Naive B cell (primary cell): ENCODE results near the gene XKR7. TPM values are rescaled to one million over a fixed set of nuclear protein-coding genes. Genes with fewer than 3 reads are reported as not detected.

ENCODE experiments used
- ATAC-seq, 2 donors: fragments of 150-1000 bp; cut with Tn5 transposase; 2 replicates each; pipeline ENCODE4 v1.10.0; 2021; ENCODE audit warnings: low read depth in 2 of 2, mild to moderate bottlenecking in 2 of 2, moderate library complexity in 2 of 2
- DNase-seq: peaks from one replicate; pipeline ENCODE4 v3.0.0; 2022
- H3K27ac Mint-ChIP-seq, 6 donors: one replicate each; pipeline ENCODE4 v1.8.0; 2020 to 2022; ENCODE audit warnings: mild to moderate bottlenecking in 6 of 6, mixed read lengths in 6 of 6, moderate library complexity in 5 of 6, inconsistent platforms in 2 of 6
- H3K27me3 Mint-ChIP-seq, 3 donors: one replicate each; pipeline ENCODE4 v1.8.0; 2021 to 2022; ENCODE audit warnings: mixed read lengths in 3 of 3, mild to moderate bottlenecking in 1 of 3
- H3K36me3 Mint-ChIP-seq, 2 donors: one replicate each; pipeline ENCODE4 v1.8.0; 2020 to 2022; ENCODE audit warnings: mixed read lengths in 2 of 2, inconsistent platforms in 1 of 2, mild to moderate bottlenecking in 1 of 2
- H3K4me1 Mint-ChIP-seq, 3 donors: one replicate each; pipeline ENCODE4 v1.8.0; 2020 to 2022; ENCODE audit warnings: mixed read lengths in 3 of 3, inconsistent platforms in 1 of 3, mild to moderate bottlenecking in 1 of 3, moderate library complexity in 1 of 3
- H3K4me3 Mint-ChIP-seq, 8 donors: one replicate each; pipeline ENCODE4 v1.8.0; 2020 to 2022; ENCODE audit warnings: mild to moderate bottlenecking in 8 of 8, mixed read lengths in 8 of 8, moderate library complexity in 8 of 8, inconsistent platforms in 2 of 8
- H3K9me3 Mint-ChIP-seq, 7 donors: one replicate each; pipeline ENCODE4 v1.8.0; 2020 to 2022; ENCODE audit warnings: mixed read lengths in 7 of 7, mild to moderate bottlenecking in 5 of 7, inconsistent platforms in 2 of 7, moderate library complexity in 1 of 7
- polyA plus RNA-seq, 6 donors: library from polyadenylated mRNA; unstranded; fragments of 300-500 nt; fragmentation: Illumina TruSeq; gene quantifications; one replicate each; pipeline ENCODE4 v1.2.3, GENCODE V29; 2021; ENCODE audit warnings: low read depth in 6 of 6

The XKR7 gene
- polyA plus RNA-seq, 6 donors from 2014 or later = 0.03 TPM; not detected in 5

DNA sequence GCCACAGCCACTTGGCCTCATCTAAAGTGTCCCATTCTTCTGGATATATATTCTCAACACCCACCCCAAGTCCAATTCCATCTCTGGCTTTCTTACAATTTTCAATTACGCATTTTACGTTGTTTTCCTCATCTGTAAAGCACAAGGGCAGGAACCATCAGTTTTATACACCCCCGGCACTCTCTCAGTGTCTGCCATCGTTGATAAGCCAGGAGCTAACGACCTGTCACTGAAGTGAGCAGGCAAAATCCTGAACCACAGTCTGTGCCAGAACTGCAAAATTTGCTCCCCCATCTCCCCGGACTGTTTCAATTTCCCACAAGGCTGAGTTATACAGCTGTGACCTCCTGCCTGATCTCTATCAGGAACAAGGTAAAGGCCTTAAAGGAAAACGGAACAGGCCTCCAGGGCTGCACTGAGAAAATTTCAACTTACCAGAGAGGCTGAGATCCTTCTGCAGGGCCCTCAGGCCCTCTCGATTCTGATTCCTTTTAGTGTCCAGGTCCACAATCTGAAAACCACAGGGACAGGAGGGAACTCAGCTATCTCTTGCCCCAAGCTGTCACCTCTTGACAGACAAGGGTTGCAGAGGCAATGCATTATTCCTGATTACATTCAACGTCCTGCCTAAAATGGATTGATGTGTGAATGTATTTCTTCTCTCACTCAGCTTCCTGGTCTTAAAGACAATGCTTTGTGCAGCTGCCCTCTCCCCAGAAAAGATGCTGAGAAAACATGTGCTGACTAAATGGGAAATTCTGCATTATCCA, 17.9 kb upstream of the XKR7 start:
- peaks cover 4 to 12% of the 10 kb centered on the region in 2 donors for H3K36me3 Mint-ChIP-seq
- peaks cover 28 to 36% (median 30%) of the 10 kb centered on the region in 3 donors for H3K4me1 Mint-ChIP-seq
- H3K4me3 Mint-ChIP-seq = peak overlapping the region in 7 of 8 donors; percentile 62 to 99 (median 97)
- DNase-seq (no peak), ATAC-seq (no peak)
- H3K27ac Mint-ChIP-seq = peak overlapping the region in 3 of 6 donors; percentile 16 to 58 (median 44)
- peaks cover 7 to 10% (median 7%) of the 10 kb centered on the region in 3 donors for H3K27me3 Mint-ChIP-seq
- H3K9me3 Mint-ChIP-seq = no peaks in the 10 kb centered on the region

DNA sequence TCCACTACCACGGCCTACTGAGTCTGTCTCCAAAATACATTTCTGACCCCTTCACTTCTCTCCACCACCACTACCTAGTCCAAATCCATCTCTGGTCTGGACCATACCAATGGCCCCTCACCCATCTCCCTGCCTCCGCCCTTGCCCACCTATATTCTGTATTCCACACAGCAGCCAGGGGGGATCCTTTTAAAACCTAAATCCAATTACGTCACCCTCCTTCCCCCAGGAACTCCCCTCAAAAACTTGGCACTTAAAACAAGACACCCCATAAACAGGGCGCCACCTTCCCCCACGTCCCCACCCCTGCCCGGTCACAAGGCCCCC, 16.8 kb upstream of the XKR7 start:
- H3K27me3 Mint-ChIP-seq = peaks cover 12 to 21% (median 15%) of the 10 kb centered on the region in 3 donors
- peak overlapping the region; percentile 94 to 100 (median 98) for H3K4me3 Mint-ChIP-seq
- H3K27ac Mint-ChIP-seq = peak overlapping the region; percentile 90 to 99 (median 96)
- peaks cover 28 to 36% (median 30%) of the 10 kb centered on the region in 3 donors for H3K4me1 Mint-ChIP-seq
- peaks cover 4 to 12% of the 10 kb centered on the region in 2 donors for H3K36me3 Mint-ChIP-seq
- no peak for DNase-seq
- ATAC-seq = no peak
- H3K9me3 Mint-ChIP-seq = no peaks in the 10 kb centered on the region

DNA sequence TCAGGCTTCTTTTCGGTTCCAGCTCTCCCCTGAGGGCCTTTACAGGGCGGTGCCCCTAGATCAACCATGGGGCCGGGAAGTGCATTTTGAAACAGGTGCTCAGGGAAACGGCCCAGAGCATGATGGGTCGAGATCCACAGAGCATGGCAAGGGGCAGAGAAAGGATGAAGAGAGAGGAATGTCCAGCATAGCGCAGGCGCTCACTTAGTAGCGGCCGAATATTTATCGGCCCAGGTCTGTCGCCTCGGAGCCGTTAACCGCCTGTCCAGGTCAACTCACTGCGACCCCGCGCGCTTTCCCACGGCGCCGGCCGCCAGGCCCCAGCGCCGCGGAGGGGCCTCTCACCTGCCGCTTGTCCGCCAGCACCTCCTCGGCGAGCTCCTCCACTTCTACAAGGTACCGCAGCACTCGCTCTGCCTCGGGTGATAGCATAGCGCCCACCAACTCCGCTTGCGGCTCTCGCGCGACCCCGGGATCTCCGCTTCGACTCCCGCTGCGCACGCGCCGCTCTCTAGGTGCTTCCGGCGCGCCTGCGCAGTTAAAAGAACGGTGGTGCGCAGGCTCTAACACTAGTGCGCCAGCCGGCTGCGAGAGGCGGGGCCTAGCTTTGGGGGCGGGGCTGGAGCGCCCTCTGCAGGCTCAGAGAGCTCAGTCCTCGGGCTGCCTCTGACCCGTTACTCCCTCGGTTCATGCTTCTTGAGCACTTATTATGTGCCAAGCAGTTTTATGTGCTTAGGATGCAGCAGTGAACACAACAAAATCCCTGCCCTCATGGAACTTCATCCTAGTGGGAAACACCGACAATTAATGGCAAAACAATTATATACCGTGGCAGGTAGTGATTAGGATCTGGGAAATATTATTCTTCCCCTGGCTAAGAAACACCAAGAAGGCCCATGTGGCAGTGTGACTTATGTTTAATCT, 16.2 kb upstream of the XKR7 start, which contains the start of gene PDRG1:
Gene PDRG1 (minus strand): TSS at position 517 of the 924 bp plus-strand sequence. CDS start 85 bp downstream, at position 432.
- peak within 1 kb of the TSS; percentile 95 to 99 (median 98) for H3K27ac Mint-ChIP-seq
- peaks cover 4 to 12% of the 10 kb centered on the region in 2 donors for H3K36me3 Mint-ChIP-seq
- H3K4me3 Mint-ChIP-seq = peak within 1 kb of the TSS; percentile 94 to 100 (median 98)
- DNase-seq (peak; percentile 97), ATAC-seq (peak; percentile 89 to 90)
- H3K27me3 Mint-ChIP-seq = peaks cover 13 to 27% (median 15%) of the 10 kb centered on the region in 3 donors
- peaks cover 28 to 36% (median 30%) of the 10 kb centered on the region in 3 donors for H3K4me1 Mint-ChIP-seq
- H3K9me3 Mint-ChIP-seq = no peaks in the 10 kb centered on the region

DNA sequence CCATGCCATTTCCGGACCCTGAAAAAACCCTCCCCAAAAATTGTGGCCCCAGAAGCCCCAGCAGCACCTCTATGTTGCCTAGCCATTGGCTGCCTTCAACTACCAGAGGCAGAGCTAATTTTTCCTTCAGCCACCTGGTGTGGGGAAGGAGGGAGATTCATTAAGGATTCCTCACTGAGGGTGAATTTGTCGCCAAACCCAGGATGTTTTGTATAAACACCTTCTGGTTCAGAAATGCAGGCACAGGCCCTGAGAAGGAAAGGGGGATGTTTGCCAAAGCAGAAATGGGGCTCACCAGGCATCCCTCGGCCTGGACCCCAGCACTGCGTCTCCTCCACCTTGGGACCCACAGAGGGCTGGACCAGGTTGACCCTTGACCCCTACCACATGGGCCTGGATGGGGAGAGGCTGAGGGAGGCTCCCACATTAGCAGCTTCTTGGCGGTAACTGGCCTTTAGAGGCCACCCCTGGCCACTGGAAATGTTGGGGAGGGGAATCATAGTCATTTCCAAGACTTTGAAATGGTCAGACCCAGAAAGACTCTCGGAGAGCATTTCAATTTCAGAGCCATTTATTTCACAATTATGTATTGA, 14.3 kb upstream of the XKR7 start:
- peaks cover 0 to 5% of the 10 kb centered on the region in 2 donors for H3K36me3 Mint-ChIP-seq
- no peak for DNase-seq
- no peak overlapping the region for H3K27ac Mint-ChIP-seq
- H3K27me3 Mint-ChIP-seq = peaks cover 14 to 30% (median 15%) of the 10 kb centered on the region in 3 donors
- no peaks in the 10 kb centered on the region for H3K9me3 Mint-ChIP-seq
- H3K4me1 Mint-ChIP-seq = peaks cover 27 to 35% (median 30%) of the 10 kb centered on the region in 3 donors
- no peak for ATAC-seq
- H3K4me3 Mint-ChIP-seq = peak overlapping the region in 1 of 8 donors; percentile 50

DNA sequence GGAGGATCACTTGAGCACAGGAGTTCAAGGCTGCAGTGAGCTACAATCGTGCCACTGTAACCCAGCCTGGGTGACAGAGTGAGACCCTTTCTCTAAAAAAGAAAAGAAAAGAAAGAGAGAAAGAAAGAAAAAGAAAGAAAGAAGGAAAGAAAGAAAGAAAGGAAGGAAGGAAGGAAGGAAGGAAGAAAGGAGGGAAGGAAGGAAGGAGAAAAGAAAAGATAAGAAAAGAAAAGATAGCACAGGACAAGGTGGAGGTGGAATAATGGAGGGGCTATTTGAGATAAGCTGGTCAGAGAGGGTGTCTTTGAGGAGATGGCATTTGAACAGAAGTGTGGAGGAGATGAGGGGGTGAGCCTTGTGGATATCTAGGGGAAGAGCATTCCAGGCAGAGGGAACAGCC, 13.5 kb upstream of the XKR7 start:
- H3K4me1 Mint-ChIP-seq = peaks cover 21 to 27% (median 22%) of the 10 kb centered on the region in 3 donors
- no peak for ATAC-seq

DNA sequence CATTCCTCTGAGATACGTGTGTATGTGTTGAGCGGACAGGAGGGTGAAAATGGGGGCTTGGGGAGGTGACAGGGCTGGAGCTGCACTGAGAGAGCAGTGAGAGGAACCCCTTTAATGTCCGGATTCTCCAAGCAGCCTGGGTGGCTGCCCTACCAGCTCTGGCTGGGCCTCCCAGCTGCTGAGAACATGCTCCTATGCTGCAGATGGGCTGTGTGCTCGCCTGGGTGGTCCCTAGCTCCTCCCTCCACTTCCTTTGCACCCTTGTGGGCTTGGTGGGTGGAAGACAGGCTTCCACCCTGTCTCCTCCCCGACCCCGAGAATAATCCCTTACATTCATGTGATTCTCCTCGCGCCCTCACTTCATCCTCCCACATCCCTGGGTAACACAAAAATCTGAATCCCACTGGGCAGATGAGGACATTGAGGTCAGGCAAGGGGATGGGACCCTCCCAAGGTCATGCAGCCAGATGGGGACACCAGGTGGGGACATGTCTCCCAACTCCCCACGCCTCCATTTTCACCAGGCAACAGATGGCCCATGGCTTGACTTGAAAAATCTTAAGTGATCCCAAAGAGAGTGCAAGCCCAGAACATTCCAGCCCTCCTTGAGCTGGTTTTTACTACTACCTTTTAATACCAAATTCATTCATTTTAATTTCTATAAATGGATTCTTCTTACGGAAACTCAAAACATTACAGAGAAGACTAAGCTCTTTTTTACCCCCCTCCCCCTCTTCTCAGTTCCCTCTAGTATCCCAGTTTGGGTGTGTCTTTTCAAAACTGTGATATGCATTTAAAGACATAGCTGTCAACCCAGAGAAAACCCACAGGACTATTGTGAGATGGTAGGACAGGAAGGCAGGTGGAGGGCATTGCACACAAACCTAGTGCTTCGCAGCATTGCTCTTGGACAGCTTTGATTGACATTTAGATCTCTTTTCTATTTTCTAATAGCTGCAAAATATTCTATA, 11.1 kb upstream of the XKR7 start:
- ATAC-seq = no peak
- H3K9me3 Mint-ChIP-seq = no peaks in the 10 kb centered on the region
- no peak overlapping the region for H3K27ac Mint-ChIP-seq
- no peaks in the 10 kb centered on the region for H3K36me3 Mint-ChIP-seq
- no peak for DNase-seq
- H3K27me3 Mint-ChIP-seq = peaks cover 26 to 55% (median 39%) of the 10 kb centered on the region in 3 donors
- peaks cover 4 to 5% (median 5%) of the 10 kb centered on the region in 3 donors for H3K4me1 Mint-ChIP-seq
- no peak overlapping the region for H3K4me3 Mint-ChIP-seq

More for the DNA sequence above, 13.5 kb upstream of the XKR7 start:
- Mint-ChIP-seq H3K27ac (no peak overlapping the region), H3K4me3 (no peak overlapping the region), H3K36me3 (no peaks in the 10 kb centered on the region), H3K27me3 (peaks cover 18 to 38% (median 23%) of the 10 kb centered on the region in 3 donors), H3K9me3 (no peaks in the 10 kb centered on the region)
- no peak for DNase-seq

DNA sequence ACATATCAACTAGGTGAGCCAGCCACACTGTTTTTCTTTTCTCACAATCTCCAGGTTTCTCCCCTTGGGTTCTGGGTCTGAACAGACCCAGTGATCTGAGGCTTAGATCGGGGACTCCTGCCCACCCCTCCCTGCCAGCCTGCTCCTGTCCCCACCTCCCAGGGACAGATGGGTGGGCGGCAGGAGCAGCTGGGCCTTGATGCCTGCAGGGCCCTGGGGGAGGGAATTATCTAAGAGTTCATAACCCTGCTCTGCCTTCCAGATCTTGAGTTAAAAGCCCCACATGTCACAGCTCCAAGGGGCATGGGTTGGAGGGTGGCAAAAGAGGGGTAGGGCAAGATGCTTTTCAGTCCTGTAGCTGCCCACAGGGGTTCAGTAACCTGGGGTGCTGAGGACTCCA, 5.2 kb upstream of the XKR7 start:
- H3K36me3 Mint-ChIP-seq = no peaks in the 10 kb centered on the region
- peaks cover 46 to 66% (median 63%) of the 10 kb centered on the region in 3 donors for H3K27me3 Mint-ChIP-seq
- DNase-seq (no peak), ATAC-seq (no peak)
- H3K27ac Mint-ChIP-seq = no peak overlapping the region
- H3K4me3 Mint-ChIP-seq = no peak overlapping the region
- H3K4me1 Mint-ChIP-seq = peaks cover 4 to 9% (median 4%) of the 10 kb centered on the region in 3 donors
- peaks cover 0 to 5% (median 0%) of the 10 kb centered on the region in 7 donors for H3K9me3 Mint-ChIP-seq

DNA sequence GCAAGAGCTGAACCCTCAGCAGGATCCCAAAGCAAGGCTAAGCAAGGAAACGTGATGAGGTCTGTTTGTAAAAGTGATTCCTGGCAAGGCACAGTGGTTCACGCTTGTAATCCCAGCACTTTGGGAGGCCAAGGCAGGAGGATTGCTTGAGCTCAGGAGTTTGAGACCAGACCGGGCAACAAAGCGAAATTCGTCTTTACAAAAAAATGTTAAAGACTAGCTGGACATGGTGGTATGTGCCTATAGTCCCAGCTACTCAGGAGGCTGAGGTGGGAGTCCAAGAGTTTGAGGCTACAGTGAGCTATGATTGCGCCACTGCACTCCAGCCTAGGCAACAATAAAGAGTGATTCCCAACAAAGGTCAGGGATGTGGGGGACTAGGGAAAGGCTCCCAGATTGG, 4.1 kb upstream of the XKR7 start:
- no peak for DNase-seq
- Mint-ChIP-seq H3K9me3 (peaks cover 0 to 5% (median 0%) of the 10 kb centered on the region in 7 donors), H3K27me3 (peaks cover 50 to 68% (median 63%) of the 10 kb centered on the region in 3 donors), H3K36me3 (no peaks in the 10 kb centered on the region), H3K4me3 (peak overlapping the region in 1 of 8 donors; percentile 29), H3K4me1 (peaks cover 9 to 17% (median 12%) of the 10 kb centered on the region in 3 donors), H3K27ac (no peak overlapping the region)
- no peak for ATAC-seq

DNA sequence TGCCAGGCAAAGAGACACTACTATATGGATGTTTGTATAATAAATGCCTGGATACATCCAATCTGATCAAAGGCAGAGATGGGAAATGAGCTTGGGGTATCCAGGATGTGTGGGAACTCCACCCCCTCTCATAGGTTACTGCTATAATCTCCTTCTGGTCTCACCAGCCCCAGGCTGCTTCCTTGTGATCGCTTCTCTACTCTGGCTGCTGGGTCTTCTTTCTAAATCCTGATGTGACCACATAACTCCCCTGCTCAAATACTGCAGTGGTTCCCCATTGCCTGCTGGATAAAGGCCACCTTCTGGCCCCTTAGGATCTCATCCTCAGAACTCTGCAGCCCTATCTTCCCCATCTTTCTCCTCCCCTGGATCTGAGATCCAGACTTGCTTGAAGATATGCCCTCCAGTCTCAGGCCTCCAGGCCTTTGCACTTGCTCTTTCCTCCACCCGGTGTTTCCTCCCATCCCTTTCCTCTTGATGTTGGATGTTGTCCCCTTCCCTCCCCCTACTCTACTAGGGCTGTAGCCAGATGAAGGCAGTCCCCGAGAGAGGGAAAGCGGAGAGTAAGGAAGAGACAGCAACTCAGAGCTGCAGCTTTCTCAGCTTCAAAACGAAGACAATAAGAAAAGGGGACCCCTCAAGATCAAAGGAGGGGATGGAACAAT, 828 bp upstream of the XKR7 start:
- Mint-ChIP-seq H3K4me3 (peak overlapping the region; percentile 66 to 88 (median 80)), H3K4me1 (peaks cover 13 to 18% (median 14%) of the 10 kb centered on the region in 3 donors), H3K9me3 (peaks cover 0 to 5% (median 0%) of the 10 kb centered on the region in 7 donors), H3K36me3 (no peaks in the 10 kb centered on the region), H3K27me3 (peaks cover 50 to 61% (median 51%) of the 10 kb centered on the region in 3 donors), H3K27ac (peak overlapping the region in 1 of 6 donors; percentile 78)
- ATAC-seq (no peak), DNase-seq (no peak)

DNA sequence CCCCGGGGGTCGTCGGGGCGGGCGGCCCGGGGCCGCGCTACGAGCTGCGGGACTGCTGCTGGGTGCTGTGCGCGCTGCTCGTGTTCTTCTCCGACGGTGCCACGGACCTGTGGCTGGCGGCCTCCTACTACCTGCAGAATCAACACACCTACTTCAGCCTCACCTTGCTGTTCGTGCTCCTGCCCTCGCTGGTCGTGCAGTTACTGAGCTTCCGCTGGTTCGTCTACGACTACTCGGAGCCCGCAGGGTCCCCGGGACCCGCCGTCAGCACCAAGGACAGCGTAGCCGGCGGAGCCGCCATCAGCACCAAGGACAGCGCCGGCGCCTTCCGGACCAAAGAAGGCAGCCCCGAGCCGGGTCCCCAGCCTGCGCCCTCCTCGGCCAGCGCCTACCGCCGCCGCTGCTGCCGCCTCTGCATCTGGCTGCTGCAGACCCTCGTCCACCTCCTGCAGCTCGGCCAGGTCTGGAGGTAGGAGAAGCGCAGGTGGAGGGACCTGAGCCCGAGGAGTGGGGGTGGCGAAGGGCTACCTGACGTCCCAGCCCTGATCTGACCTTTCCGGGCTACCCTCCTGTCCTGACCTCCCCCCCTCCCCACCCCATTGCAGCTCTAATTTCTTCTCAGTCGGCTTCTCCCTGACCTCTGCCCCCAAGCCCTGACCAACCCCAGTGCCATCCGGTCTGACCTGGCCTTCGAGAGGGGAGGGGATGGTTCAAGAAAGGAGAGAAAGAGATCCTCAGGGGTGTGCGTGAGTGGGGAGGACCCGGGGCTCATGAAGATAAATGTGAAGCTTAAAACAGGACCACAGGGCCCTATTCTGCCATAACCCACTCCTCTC, 558 bp downstream of the XKR7 start:
- Mint-ChIP-seq H3K27me3 (peaks cover 48 to 61% (median 48%) of the 10 kb centered on the region in 3 donors), H3K4me1 (peaks cover 14 to 22% (median 18%) of the 10 kb centered on the region in 3 donors)

DNA sequence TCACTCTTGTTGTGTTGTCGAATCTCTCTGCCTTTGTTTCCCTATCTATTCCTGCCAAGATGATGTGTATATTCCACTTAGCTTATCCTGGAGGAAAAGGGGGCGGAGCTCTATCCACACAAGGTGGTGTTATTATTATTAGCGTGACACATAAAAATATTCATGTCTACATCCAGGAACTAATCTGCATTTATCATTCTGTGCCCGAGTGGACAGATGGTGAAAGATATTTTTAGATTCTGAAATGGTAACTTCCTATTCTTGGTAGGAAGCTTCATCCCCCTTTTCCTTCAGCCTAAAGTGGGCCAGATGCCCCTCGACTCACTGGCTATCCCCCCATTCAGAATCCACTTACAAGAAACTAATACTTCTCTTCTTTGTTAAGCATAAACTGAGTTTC, 2.0 kb downstream of the XKR7 start:
- Mint-ChIP-seq H3K36me3 (no peaks in the 10 kb centered on the region), H3K9me3 (peaks cover 0 to 5% (median 0%) of the 10 kb centered on the region in 7 donors), H3K4me1 (peaks cover 14 to 22% (median 18%) of the 10 kb centered on the region in 3 donors), H3K4me3 (peak overlapping the region in 4 of 8 donors; percentile 41 to 79 (median 56)), H3K27ac (no peak overlapping the region), H3K27me3 (peaks cover 44 to 66% (median 48%) of the 10 kb centered on the region in 3 donors)
- DNase-seq = no peak
- ATAC-seq = no peak

More for the DNA sequence above, 558 bp downstream of the XKR7 start:
- ATAC-seq (peak; percentile 85), DNase-seq (peak; percentile 83)
- H3K9me3 Mint-ChIP-seq = peaks cover 0 to 5% (median 0%) of the 10 kb centered on the region in 7 donors
- no peaks in the 10 kb centered on the region for H3K36me3 Mint-ChIP-seq
- peak overlapping the region in 2 of 6 donors; percentile 11 to 82 for H3K27ac Mint-ChIP-seq
- peak overlapping the region; percentile 87 to 95 (median 91) for H3K4me3 Mint-ChIP-seq
